ENCODE results near the gene BCDIN3D.

BCDIN3D gene

GRCh38 chr12:49870501-49871262 is 27.8 kb upstream of the BCDIN3D start:
- DNase-seq (ENCODE audit: low read depth): no peak
- TF ChIP-seq CTCF (IDR thresholded peaks at IDR 0.05; ENCODE audit: insufficient read depth, low read depth, low read length, missing control alignments): no peak
- no peak overlapping the region for H3K4me3 ChIP-seq (ENCODE audit: low read length)

- H3K4me3 ChIP-seq (ENCODE audit: low read length): no peak overlapping the region
- DNase-seq (ENCODE audit: low read depth): no peak
- TF ChIP-seq CTCF (IDR thresholded peaks at IDR 0.05; ENCODE audit: insufficient read depth, low read depth, low read length, missing control alignments): no peak
Observed at GRCh38 chr12:49869816-49870500, 27.1 kb upstream of the BCDIN3D start.

GRCh38 chr12:49868952-49869815 is 26.3 kb upstream of the BCDIN3D start:
- no peak for TF ChIP-seq CTCF (IDR thresholded peaks at IDR 0.05; ENCODE audit: insufficient read depth, low read depth, low read length, missing control alignments)
- no peak overlapping the region for H3K4me3 ChIP-seq (ENCODE audit: low read length)
- no peak for DNase-seq (ENCODE audit: low read depth)

GRCh38 chr12:49868449-49868848 is 25.5 kb upstream of the BCDIN3D start:
- H3K4me3 ChIP-seq (ENCODE audit: low read length): no peak overlapping the region
- no peak for TF ChIP-seq CTCF (IDR thresholded peaks at IDR 0.05; ENCODE audit: insufficient read depth, low read depth, low read length, missing control alignments)
- DNase-seq (ENCODE audit: low read depth): no peak

- TF ChIP-seq CTCF (IDR thresholded peaks at IDR 0.05; ENCODE audit: insufficient read depth, low read depth, low read length, missing control alignments): no peak
- H3K4me3 ChIP-seq (ENCODE audit: low read length): no peak overlapping the region
- peak; percentile 33 for DNase-seq (ENCODE audit: low read depth)
Observed at GRCh38 chr12:49867570-49868341, 24.9 kb upstream of the BCDIN3D start.

- TF ChIP-seq CTCF (IDR thresholded peaks at IDR 0.05; ENCODE audit: insufficient read depth, low read depth, low read length, missing control alignments): peak; percentile 98
- peak; percentile 69 for DNase-seq (ENCODE audit: low read depth)
- no peak overlapping the region for H3K4me3 ChIP-seq (ENCODE audit: low read length)
Observed at GRCh38 chr12:49866859-49867569, 24.1 kb upstream of the BCDIN3D start.
